NOMO-1 (cell line): ENCODE measurements around the gene THRB.
"Not testable (repeated sequence)": the region's sequence is repeated elsewhere in the genome, so short reads cannot be mapped to it uniquely, and the experiment has no call there.

Experiments used
- DNase-seq, 2 experiments: peaks; one replicate each; lab custom pipeline; 2025; ENCODE audit not compliant: unreplicated experiment in 2 of 2; lab: John Stamatoyannopoulos, UW

Gene THRB

GRCh38 chr3:24133942-24134341, 360.7 kb downstream of the THRB start:
- DNase-seq = no peak

- DNase-seq = no peak
Observed at GRCh38 chr3:24133436-24133835, 361.2 kb downstream of the THRB start.

GRCh38 chr3:24129549-24129948, 365.1 kb downstream of the THRB start:
- no peak for DNase-seq

- no peak for DNase-seq
Observed at GRCh38 chr3:24128199-24129005, 366.2 kb downstream of the THRB start.

GRCh38 chr3:24123596-24123995, 371.1 kb downstream of the THRB start:
- no peak for DNase-seq

GRCh38 chr3:24120434-24120833, 374.2 kb downstream of the THRB start:
- DNase-seq = no peak

- DNase-seq = no peak
Observed at GRCh38 chr3:24119321-24119751, 375.3 kb downstream of the THRB start.

- no peak for DNase-seq
Observed at GRCh38 chr3:24117508-24117907, 377.1 kb downstream of the THRB start.

DNA sequence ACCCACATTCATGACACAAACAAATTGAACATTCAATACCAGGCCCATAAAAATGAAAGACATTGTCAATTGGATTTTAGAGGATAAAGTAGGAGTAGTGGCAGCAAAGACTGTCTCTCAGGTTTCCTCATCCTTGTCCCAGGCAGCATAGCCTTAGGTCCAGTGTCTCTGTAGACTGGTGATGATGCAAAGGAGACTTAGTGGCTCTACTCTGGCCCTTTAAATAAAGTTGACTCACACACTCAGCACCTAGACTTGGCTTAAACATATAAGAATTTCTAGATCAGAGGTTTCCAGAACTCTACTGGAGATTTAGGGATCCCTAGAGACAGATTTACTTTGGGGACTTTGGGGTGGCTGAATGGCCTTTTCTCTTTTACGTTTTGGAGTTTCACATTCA, 382.9 kb downstream of the THRB start:
- DNase-seq = no peak

DNA sequence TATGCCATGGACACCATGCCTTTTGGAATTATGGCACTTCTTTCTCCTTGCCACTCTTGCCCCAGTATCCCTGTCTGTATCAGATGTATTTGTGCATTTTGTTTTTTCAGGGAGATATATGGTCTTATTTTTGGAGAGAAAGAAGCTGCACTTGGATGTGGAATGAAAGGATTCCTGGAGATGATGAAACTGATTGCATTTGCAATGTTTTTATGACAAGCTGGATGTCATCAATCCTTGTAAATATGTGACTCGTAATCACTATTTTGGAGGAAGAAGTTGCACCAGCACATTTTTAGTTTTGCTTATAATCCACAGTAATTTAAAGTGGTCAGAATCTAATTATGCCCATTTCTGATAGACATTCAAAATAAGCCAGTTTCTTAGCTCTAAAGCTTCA, 384.6 kb downstream of the THRB start:
- DNase-seq = no peak

DNA sequence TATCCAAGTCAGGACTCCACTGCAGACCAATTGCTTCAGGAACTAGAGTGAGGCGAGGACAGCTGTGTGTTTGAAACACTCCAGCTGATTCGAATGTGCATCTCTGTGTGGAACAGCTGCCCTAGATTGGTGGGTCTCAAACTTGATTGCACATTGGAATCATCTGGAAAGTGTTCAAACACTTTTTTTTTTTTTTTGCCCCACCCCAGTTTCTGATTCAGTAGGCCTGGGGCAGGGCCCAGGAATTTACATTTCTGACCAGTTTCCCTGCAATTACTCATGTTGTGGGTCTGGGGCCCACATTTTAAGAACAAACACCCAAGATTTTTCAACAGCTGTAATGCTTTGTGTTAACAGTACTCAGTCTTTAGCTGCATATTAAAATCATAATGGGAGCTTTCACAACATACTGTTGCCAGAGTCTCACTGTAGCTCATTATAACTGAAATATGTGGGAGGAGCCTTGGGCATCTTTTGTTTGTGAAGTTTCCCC, 392.9 kb downstream of the THRB start:
- no peak for DNase-seq

GRCh38 chr3:24100696-24101402, 393.8 kb downstream of the THRB start:
- no peak for DNase-seq

- DNase-seq = no peak
Observed at GRCh38 chr3:24096695-24097290, 397.9 kb downstream of the THRB start.

GRCh38 chr3:24096271-24096670, 398.4 kb downstream of the THRB start:
- DNase-seq = no peak

GRCh38 chr3:24094818-24095217, 399.8 kb downstream of the THRB start:
- DNase-seq = not testable (repeated sequence)

- no peak for DNase-seq
Observed at GRCh38 chr3:24088782-24089181, 405.9 kb downstream of the THRB start.

DNA sequence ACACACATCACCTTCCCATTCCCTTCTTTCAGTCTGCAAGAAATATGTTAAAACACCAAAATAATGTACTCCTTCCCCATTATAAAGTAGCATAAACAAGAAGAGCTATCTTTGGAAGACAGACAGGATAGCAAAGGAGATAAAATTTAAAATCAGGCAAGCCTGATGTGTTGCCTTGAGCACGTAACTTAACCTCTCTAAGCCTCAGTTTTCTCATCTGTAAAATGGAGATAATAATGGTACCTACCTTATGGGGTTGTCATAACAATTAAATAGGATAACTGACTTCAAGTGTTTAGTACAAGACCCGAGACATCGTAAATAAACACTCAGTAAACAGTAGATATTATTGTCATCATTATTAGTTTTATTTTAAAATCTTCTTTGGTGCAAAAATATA, 407.2 kb downstream of the THRB start:
- DNase-seq = no peak

- no peak for DNase-seq
Observed at GRCh38 chr3:24086617-24087404, 407.8 kb downstream of the THRB start.

DNA sequence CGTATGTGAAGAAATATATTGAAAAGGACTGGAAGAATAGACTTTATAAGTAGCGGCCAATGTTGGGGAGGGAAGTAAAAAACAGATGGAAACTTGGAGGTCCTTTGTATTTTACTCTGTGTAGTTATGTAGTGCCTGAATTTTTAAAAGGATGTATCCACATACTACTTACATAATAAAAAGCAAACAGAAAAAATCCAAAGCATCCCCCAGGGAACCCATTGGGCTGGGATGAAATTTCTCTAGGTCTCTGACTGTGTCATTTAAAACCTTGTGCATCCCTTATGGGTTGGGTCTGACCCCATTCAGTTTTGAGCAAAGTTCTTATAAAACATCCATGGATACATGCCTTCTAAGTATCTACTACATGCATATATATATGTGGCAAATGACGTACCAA, 408.4 kb downstream of the THRB start:
- DNase-seq = no peak

GRCh38 chr3:24072193-24072592, 422.5 kb downstream of the THRB start:
- DNase-seq = no peak

- DNase-seq = no peak
Observed at GRCh38 chr3:24069045-24069444, 425.6 kb downstream of the THRB start.
